ENCODE measurements around the gene PNPLA2.

The PNPLA2 gene

DNA sequence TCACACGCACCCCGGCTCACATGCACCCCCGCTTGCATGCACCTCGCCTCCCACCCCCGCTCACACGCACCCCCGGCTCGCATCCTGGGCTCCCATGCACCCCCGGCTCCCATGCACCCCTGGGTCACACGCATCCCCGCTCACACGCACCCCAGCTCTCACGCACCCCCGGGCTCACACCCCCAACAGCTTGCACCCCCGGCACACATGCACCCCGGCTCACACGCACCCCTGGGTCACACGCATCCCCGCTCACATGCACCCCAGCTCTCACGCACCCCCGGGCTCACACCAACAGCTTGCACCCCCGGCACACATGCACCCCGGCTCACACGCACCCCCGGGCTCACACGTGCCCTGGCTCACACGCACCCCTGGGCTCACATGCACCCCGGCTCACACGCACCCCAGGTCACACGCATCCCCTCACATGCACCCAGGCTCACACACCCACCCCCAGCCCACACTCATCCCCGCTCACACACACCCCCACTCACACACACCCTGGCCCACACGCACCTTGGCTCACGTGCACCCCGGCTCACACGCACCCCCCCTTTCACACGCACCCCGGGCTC lies 40.1 kb downstream of the PNPLA2 start:
- TF ChIP-seq, protein P1, sequence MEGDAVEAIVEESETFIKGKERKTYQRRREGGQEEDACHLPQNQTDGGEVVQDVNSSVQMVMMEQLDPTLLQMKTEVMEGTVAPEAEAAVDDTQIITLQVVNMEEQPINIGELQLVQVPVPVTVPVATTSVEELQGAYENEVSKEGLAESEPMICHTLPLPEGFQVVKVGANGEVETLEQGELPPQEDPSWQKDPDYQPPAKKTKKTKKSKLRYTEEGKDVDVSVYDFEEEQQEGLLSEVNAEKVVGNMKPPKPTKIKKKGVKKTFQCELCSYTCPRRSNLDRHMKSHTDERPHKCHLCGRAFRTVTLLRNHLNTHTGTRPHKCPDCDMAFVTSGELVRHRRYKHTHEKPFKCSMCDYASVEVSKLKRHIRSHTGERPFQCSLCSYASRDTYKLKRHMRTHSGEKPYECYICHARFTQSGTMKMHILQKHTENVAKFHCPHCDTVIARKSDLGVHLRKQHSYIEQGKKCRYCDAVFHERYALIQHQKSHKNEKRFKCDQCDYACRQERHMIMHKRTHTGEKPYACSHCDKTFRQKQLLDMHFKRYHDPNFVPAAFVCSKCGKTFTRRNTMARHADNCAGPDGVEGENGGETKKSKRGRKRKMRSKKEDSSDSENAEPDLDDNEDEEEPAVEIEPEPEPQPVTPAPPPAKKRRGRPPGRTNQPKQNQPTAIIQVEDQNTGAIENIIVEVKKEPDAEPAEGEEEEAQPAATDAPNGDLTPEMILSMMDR (IDR thresholded peaks at IDR 0.05; ENCODE audit: low read depth, low read length): no peak
- no peak overlapping the region for H3K4me3 ChIP-seq (ENCODE audit: low read depth, low read length)

DNA sequence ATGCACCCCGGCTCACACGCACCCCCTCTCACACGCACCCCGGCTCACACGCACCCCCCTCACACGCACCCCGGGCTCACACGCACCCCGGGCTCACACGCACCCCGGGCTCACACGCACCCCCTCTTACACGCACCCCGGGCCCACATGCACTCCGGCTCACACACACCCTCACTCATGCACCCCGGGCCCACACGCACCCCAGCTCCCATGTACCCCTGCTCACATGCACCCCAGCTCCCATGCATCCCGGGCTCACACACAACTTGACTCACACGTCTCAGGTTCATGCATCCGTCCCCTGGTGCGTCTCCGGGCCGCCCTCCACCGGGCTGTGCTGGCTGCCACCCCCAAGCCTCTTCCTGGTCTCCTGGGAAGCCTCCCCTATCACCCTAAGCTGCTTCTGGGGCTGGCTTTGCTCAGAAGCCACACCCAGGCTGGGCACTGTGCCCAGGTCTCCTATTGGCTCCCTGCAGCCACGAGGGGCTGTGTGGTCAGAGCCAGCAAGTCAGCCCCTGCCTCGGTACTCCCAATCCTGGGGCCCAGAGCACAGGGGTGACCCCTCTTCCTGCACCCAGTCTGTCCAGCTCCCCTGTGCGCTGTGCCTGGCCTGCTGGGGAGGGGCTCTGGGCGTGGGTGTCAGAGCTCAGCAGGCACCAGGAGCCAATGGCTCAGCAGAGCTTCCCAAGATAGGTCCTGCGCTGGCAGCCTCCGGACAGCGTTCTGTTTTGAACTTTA lies 40.8 kb downstream of the PNPLA2 start:
- 0 out of 2 replicates have a peak overlapping the region, but pooled peaks have one; percentile 12 for H3K4me3 ChIP-seq (ENCODE audit: low read depth, low read length)
- TF ChIP-seq, protein P1 (IDR thresholded peaks at IDR 0.05; ENCODE audit: low read depth, low read length): no peak

DNA sequence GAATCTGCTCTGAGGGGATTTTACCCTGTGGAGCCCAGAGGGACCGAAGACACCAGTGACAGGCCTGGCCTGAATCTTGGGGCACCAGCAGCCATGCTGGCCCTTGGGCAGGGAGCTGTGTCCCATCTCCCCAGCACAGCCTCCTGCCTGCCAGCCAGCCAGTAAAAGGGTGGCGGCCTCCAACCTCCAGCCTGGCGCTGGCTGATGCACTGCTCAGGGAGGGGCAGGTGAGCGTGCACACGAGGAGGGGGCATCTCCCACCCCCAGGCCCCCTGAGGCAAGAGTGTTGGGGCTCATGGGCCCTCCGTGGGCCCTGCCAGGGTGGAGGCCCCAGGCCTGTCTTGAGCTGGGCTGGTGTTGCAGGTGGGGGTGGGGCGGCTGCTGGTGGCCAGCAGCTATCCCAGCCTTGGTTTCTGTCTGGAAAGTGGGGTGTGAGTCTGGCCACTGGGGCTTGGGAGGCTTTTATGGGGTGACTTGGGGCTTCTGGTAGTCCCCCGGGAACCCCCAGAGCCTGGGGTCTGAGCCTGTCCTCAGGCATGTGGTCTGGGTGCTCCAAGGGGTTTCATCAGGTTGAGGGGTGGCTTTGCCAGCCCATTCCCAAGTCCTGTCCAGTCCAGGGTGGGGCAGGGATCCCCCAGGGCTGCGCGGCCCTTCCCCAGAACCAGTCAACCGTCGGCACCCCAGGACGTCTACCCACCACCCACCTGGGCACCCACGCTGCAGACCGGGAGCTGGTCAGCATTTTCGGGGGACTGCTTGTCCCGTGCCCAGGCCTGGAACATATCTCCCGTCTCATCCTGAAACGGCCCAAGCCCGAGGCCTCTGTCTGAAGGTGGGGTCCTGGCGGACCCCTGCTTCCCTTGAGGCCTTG lies 41.8 kb downstream of the PNPLA2 start:
- TF ChIP-seq, protein P1 (IDR thresholded peaks at IDR 0.05; ENCODE audit: low read depth, low read length): no peak
- no peak overlapping the region for H3K4me3 ChIP-seq (ENCODE audit: low read depth, low read length)

DNA sequence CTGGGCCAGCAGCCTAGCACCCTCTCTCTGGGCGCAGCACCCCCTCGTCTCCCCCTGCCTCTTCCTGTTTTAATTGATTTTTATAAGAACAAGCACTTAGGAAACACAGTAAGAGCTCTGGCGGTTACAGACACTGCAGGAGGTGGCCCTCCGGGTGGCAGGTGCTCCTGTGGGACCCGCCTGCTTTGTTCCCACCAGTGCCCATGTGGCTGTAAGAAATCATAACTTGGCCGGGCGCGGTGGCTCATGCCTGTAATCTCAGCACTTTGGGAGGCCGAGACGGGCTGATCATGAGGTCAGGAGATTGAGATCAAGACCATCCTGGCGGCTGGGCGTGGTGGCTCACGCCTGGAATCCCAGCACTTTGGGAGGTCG lies 42.4 kb downstream of the PNPLA2 start:
- no peak overlapping the region for H3K4me3 ChIP-seq (ENCODE audit: low read depth, low read length)
- TF ChIP-seq, protein P1 (IDR thresholded peaks at IDR 0.05; ENCODE audit: low read depth, low read length): no peak

DNA sequence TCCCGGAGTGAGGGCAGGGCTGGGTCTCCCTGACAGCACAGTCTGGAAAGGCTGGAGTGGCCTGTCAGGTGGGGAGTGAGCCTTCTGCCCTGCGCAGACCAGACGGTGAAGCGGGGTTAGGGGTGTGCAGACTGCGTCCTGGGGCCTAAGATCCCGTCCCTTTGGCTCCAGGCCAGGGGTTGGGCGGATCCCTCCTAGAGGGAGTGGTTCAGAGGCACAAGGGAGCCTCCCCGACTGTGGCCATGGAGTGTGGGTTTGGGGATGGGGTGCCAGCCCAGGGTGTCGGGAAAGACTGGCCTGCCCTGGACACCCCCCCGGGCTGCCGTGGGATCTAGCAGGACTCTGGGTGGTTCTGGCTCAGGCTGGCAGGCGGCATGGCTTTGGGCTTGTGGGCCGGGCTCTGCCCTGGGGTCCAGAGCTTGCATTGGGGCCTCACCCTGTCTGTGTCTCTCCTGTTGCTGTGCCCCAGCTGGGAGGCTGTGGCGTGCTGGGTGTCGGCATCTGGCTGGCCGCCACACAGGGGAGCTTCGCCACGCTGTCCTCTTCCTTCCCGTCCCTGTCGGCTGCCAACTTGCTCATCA lies 43.5 kb downstream of the PNPLA2 start:
- TF ChIP-seq, protein P1 (IDR thresholded peaks at IDR 0.05; ENCODE audit: low read depth, low read length): no peak
- H3K4me3 ChIP-seq (ENCODE audit: low read depth, low read length): no peak overlapping the region

DNA sequence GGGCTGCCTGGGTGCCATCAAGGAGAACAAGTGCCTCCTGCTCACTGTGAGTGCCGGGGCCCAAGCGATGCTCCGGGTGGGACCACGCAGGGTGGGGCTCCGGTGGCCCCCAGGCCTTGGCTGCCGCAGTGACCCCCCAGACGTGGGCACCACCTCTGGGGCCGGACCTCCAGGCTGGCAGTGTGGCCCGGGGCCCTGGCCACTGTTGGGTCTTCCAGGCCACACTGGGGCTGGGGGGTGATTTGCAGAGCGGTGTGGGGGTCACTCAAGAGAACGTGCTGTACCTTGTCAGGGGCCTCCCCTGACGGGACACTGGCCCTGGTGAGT lies 43.9 kb downstream of the PNPLA2 start:
- TF ChIP-seq, protein P1 (IDR thresholded peaks at IDR 0.05; ENCODE audit: low read depth, low read length): no peak
- H3K4me3 ChIP-seq (ENCODE audit: low read depth, low read length): no peak overlapping the region
